ENCODE results near the gene RASA1. TPM values are rescaled to one million over a fixed set of nuclear protein-coding genes. Genes with fewer than 3 reads are reported as not detected.

Gene RASA1
- total RNA-seq, 2 donors from 2014 or later, result 15.6 to 17.8 TPM

DNA sequence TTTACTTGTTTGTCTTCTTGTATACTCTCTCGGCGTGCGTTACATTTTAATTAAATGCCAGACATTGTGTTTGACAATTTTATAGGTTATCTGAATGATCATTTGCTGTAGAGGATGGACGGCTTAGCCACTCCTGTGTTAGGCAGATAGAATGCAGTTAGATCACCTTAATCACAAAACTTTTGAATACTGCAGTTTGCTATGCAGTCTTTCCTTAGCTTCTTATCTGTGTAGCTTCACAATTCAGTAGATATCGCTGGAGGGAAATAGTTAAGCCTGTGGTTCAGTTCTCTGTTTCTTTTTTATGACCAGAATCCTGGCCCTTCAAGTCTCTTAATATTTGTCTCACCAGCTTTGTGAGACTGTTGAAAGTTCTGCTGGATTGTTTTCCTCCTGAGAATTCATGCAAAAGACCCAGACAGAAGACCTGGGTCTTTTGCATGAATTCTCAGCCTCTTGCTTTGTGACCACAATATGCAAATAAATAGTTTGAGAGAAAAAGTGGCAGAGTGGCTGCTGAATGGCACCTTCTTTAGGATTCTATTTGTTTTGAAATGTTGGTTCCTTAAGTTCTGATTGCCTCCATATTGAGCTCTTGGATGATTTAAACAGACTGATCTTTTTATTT is 40.2 kb downstream of the RASA1 start:
- WGBS, 2 donors, result 84 to 86% methylated on average over 5 of the region's 5 CpGs
- no peak for ATAC-seq
- Histone ChIP-seq H3K27me3 (no peaks in the 10 kb centered on the region), H3K9me3 (no peaks in the 10 kb centered on the region), H3K27ac (no peak overlapping the region), H3K4me1 (peaks cover 9% of the 10 kb centered on the region), H3K36me3 (replicated peaks in 1 of 2; ENCODE audit: insufficient read depth in 1 of 2, low read depth in 2 of 2) (no peaks in the 10 kb centered on the region), H3K4me3 (no peak overlapping the region)
- TF ChIP-seq POLR2A (IDR thresholded peaks at IDR 0.05), result no peak
- TF ChIP-seq, protein P1, sequence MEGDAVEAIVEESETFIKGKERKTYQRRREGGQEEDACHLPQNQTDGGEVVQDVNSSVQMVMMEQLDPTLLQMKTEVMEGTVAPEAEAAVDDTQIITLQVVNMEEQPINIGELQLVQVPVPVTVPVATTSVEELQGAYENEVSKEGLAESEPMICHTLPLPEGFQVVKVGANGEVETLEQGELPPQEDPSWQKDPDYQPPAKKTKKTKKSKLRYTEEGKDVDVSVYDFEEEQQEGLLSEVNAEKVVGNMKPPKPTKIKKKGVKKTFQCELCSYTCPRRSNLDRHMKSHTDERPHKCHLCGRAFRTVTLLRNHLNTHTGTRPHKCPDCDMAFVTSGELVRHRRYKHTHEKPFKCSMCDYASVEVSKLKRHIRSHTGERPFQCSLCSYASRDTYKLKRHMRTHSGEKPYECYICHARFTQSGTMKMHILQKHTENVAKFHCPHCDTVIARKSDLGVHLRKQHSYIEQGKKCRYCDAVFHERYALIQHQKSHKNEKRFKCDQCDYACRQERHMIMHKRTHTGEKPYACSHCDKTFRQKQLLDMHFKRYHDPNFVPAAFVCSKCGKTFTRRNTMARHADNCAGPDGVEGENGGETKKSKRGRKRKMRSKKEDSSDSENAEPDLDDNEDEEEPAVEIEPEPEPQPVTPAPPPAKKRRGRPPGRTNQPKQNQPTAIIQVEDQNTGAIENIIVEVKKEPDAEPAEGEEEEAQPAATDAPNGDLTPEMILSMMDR (IDR thresholded peaks at IDR 0.05), result no peak
- intact Hi-C loops (cut with DNase I), result no loop called here
- no peak for DNase-seq

DNA sequence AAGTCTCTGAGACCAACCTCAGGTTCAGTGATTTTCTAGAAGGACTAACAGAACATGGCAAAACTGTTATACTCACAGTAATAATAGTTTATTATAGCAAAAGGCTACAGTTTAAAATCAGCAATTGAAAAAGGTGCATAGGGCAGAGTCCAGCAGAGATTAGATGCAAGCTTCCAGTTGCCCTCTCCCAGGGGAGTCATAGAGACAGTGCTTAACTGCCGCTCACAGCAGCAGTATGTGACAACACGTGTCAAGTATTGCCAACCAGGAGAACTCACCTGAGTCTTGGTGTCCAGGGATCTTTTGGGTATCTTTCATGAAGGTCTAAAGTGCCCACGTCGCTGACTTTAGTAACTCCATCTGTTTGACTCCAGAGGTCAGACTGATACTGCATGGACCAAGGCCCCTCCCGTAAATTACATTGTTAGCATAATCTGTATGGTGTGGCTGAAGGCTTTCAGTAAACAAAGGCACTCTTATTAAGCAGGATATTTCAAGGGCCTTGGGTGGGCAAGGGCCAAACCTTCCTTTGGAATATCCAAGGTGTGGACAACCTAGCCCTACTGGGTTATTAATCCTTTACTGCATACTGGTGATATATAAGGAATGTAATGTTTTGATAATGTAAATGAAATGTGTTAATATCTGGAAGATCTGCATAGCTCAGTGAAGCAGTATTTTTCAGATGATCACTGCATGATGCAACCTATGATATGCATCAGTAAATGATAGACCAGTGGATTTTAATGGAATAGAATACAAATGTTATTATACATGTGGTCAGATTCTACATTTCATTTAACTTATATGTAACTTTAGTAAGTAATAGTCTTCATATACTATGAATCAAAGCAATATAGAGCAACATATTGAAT is 44.0 kb downstream of the RASA1 start:
- no peaks in the 10 kb centered on the region for H3K36me3 ChIP-seq (replicated peaks in 1 of 2; ENCODE audit: insufficient read depth in 1 of 2, low read depth in 2 of 2)
- TF ChIP-seq, protein P1 (IDR thresholded peaks at IDR 0.05), result no peak
- TF ChIP-seq POLR2A (IDR thresholded peaks at IDR 0.05), result no peak
- H3K27ac ChIP-seq, result no peak overlapping the region
- no peak for ATAC-seq
- intact Hi-C loops (cut with DNase I), result no loop called here
- WGBS, 2 donors, result 41 to 42% methylated on average over 5 of the region's 5 CpGs
- no peak overlapping the region for H3K4me3 ChIP-seq
- H3K27me3 ChIP-seq, result no peaks in the 10 kb centered on the region
- peaks cover 14% of the 10 kb centered on the region for H3K4me1 ChIP-seq
- no peak for DNase-seq
- H3K9me3 ChIP-seq, result no peaks in the 10 kb centered on the region

DNA sequence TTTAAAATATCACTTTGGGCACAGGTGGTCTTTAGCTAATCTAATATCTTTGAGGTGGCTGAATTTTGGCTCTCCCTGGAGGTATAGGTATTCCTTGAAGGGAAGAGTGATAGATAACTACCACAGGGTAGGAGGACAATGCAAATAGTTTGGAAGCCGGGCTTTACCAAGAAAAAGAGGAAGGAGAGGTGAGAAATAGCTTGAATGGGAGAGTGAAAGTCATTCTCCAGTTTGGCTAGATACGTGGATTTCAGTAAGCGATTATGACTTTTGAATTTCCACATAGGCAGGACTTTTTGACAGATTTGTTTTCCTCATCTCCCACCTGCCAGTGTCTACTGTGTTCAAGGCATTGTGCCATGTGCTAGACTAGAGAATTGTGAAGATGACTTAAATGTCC is 45.5 kb downstream of the RASA1 start:
- 59 to 77% methylated on average over 3 of the region's 3 CpGs for WGBS, 2 donors
- Histone ChIP-seq H3K36me3 (replicated peaks in 1 of 2; ENCODE audit: insufficient read depth in 1 of 2, low read depth in 2 of 2) (no peaks in the 10 kb centered on the region), H3K9me3 (no peaks in the 10 kb centered on the region), H3K4me3 (no peak overlapping the region), H3K27ac (no peak overlapping the region), H3K4me1 (peaks cover 14% of the 10 kb centered on the region), H3K27me3 (no peaks in the 10 kb centered on the region)
- intact Hi-C loops (cut with DNase I), result no loop called here
- ATAC-seq (no peak), DNase-seq (no peak)
- TF ChIP-seq, protein P1 (IDR thresholded peaks at IDR 0.05), result no peak
- no peak for TF ChIP-seq POLR2A (IDR thresholded peaks at IDR 0.05)

GRCh38 chr5:87319469-87319868 is 51.8 kb downstream of the RASA1 start:
- DNase-seq (no peak), ATAC-seq (no peak)
- Histone ChIP-seq H3K4me3 (no peak overlapping the region), H3K4me1 (no peaks in the 10 kb centered on the region), H3K9me3 (no peaks in the 10 kb centered on the region), H3K27ac (no peak overlapping the region), H3K36me3 (replicated peaks in 1 of 2; ENCODE audit: insufficient read depth in 1 of 2, low read depth in 2 of 2) (no peaks in the 10 kb centered on the region), H3K27me3 (no peaks in the 10 kb centered on the region)
- 86% methylated on average over 2 of the region's 2 CpGs; no CpG with 5 or more reads in 1 of the 2 donors for WGBS, 2 donors
- intact Hi-C loops (cut with DNase I), result no loop called here
- no peak for TF ChIP-seq POLR2A (IDR thresholded peaks at IDR 0.05)
- TF ChIP-seq, protein P1 (IDR thresholded peaks at IDR 0.05), result no peak
